GM08714 (cell line): Measurements from ENCODE around the gene HMX1.

Source experiments
- H3K4me3 ChIP-seq: fragments of 200-500 bp; sonication (Bioruptor generic); 2 replicates; pipeline ENCODE4 v1.5.1; 2014; ENCODE audit warnings: mild to moderate bottlenecking, low read length, inconsistent platforms
- ZNF274 ChIP-seq: IDR thresholded peaks from 2 replicates; pipeline ENCODE4 v1.6.1; 2012; ENCODE audit warnings: mild to moderate bottlenecking, low read depth, low read length

Gene HMX1

GRCh38 chr4:8872402-8873291 is 1.0 kb upstream of the HMX1 start:
- TF ChIP-seq ZNF274 = no peak
- H3K4me3 ChIP-seq = no peak overlapping the region

GRCh38 chr4:8870647-8871416 is 807 bp downstream of the HMX1 start:
- H3K4me3 ChIP-seq = no peak overlapping the region
- TF ChIP-seq ZNF274 = no peak

- H3K4me3 ChIP-seq = no peak overlapping the region
- no peak for TF ChIP-seq ZNF274
Observed at GRCh38 chr4:8869898-8870646, 1.6 kb downstream of the HMX1 start.

DNA sequence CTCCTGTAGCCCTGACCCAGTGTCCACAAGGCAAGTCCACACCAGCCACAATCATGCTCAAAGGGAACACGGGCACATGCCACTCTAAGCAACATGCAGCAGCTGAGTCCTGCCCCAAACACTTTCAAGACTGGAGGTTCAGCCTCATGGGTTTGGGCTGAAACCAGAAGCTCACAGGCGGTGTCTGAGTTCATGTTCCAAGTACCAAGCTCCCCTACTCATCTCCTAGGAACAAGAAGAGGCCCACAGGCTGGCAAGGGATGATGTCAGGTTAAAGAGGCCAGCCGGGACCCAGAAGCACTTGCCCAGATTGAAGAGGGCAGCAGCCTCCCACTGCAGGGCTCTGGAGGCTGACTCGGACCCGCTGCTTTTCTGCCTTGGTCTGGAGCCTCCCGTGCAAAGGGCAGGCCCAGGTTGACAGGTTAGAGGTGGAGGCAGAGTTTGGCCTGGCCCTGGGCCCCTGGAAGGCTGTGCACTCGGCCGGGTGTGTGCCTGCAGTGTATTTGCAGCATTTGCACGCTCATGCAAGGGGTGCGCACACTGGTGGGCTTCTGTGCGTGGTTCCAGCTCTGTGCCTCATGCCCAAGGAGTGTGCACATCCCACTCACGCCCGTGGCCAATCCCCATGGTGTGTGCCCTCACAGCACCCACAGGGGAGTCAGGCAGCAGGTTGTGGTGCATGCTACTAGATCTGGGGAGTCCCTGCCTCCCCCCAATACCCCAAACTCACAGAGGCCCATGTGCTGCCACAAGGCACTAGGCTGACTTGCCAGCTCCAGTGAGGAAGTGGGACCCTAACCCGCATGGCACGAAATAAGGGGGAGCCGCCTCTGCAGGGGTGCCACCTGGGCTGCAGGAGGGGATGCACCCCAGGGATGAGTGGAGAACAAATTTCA is 2.4 kb downstream of the HMX1 start:
- no peak overlapping the region for H3K4me3 ChIP-seq
- no peak for TF ChIP-seq ZNF274

GRCh38 chr4:8868321-8869001 is 3.2 kb downstream of the HMX1 start:
- no peak for TF ChIP-seq ZNF274

DNA sequence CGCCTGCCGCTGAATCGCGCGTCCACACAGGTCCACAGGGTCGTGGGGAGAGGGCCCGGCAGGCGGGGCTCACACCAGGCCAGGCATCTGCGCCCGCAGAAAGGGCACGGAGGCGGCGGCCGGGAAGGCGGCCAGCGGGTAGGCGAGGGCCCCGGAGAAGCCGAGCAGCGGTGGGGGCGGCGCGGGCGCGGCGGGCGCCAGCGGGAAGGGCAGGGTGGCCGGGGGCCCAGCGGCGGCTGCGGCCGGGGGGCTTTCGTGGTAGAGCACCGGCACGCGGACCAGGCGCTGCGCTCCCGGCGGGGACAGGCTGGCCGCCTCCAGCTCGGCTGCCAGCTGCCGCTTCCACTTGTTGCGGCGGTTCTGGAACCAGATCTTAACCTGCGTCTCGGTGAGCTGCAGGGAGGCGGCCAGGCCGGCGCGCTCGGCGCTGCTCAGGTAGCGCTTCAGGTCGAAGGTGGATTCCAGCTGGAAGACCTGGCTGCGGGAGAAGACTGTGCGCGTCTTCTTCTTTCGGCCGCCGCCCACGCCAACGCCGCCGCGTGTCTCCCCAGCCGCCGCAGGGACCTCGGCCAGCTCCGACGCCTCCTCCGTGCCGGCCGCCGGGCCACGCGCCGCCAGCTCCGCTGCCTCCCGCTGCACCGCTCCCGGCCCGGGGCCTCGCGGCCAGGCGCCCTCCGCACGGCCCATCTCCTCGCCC is 3.9 kb downstream of the HMX1 start:
- TF ChIP-seq ZNF274 = no peak
- H3K4me3 ChIP-seq = no peak overlapping the region

More at GRCh38 chr4:8868321-8869001, 3.2 kb downstream of the HMX1 start:
- no peak overlapping the region for H3K4me3 ChIP-seq

- H3K4me3 ChIP-seq = no peak overlapping the region
- TF ChIP-seq ZNF274 = no peak
Observed at GRCh38 chr4:8866828-8867623, 4.6 kb downstream of the HMX1 start.

DNA sequence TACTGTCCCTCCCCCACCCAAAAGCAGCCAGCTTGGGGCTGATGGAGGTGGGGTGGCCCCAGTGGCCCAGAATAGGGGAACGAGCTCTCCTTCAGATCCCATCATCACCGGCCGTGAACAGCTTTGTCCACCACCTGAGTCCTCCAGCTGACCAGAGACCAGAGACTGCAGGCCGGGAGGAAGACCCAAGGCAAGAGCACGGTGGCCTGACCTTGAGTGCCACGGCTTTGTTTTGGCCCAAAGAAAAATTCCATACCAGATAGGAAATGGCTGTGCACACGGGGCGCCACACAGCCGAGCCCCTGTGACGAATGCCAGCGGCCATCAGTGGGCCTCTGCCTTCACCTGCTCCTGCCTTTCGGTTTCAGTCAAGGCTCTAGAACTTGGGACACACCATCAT is 5.2 kb downstream of the HMX1 start:
- TF ChIP-seq ZNF274 = no peak
- H3K4me3 ChIP-seq = no peak overlapping the region

GRCh38 chr4:8865681-8866310 is 5.8 kb downstream of the HMX1 start:
- no peak for TF ChIP-seq ZNF274
- H3K4me3 ChIP-seq = no peak overlapping the region

DNA sequence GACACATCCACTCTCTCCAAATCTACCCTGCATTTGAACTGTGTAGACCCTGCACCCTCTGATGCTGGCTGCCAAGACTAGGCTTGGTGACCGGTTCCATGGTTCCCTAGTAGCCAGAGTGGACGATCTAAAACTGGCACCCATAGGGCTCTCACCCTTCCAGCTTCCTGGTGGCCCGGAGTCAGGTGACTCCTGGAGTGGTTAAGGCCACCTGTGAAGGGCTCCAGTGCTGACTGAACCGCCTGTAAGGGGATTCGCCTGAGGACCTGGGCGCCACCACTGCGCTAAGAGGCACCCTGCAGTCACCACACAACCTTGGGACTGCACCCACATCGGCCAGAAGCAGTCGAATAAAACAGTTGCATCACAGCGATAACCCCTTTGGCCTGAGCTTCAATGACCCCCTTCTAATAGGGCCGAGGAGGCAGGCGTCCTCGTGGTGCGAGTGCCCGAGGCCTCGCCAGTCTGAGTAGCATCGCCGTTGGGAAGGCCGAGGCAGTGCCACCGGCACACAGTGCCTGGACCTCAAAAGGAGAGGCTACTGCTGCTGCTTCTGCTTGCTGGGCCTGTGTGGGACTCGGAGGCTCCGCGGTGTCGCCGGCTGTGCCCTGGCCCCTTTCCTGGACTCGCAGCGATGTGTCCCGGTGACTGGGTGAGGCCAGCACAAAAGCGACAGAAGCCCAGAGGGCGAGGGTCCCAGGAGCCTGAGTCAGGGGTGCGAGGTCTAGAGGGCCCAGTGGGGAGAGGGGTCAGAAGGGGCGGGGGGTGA is 6.5 kb downstream of the HMX1 start:
- no peak for TF ChIP-seq ZNF274
- H3K4me3 ChIP-seq = no peak overlapping the region
